ENCODE results near the gene KCNC2. TPM values are rescaled to one million over a fixed set of nuclear protein-coding genes. Genes with fewer than 3 reads are reported as not detected.

KCNC2 gene
- total and polyA plus RNA-seq, 9 of the 15 experiments (the other 6 are each of a cell fraction or from before 2014, with no cell fraction given): not detected

GRCh38 chr12:75239987-75240386, 30.3 kb upstream of the KCNC2 start:
- POLR2A ChIA-PET: no interaction called here
- BruUV-seq (replicated peaks): no TSS peak
- H4K20me1 ChIP-seq (replicated peaks; ENCODE audit: control insufficient read depth, insufficient read depth, low read length): no peaks in the 10 kb centered on the region
- intact Hi-C loops (cut with micrococcal nuclease) (no loop called here), in situ Hi-C loops (cut with MboI) (no loop called here)
- H3K4me3 ChIP-seq: no peak overlapping the region
- H3K4me2 ChIP-seq (ENCODE audit: insufficient read depth, low read length): no peak overlapping the region
- TF ChIP-seq RAD51 (IDR thresholded peaks at IDR 0.05; ENCODE audit: borderline replicate concordance, low read depth) (no peak), VEZF1 (CRISPR knock-in tag; IDR thresholded peaks at IDR 0.05) (no peak), TAL1 (IDR thresholded peaks at IDR 0.05) (no peak), ARHGAP35 (IDR thresholded peaks at IDR 0.05; ENCODE audit: partially characterized antibody) (no peak), MTA2 (IDR thresholded peaks at IDR 0.05; ENCODE audit: low read depth) (no peak), ZNF561 (CRISPR knock-in tag; conservative IDR thresholded peaks at IDR 0.05) (no peak), MYBL2 (IDR thresholded peaks at IDR 0.05; ENCODE audit: low read depth) (no peak), MYBL2 (CRISPR knock-in tag; IDR thresholded peaks at IDR 0.05; ENCODE audit: borderline replicate concordance) (no peak), PHF20 (IDR thresholded peaks at IDR 0.05; ENCODE audit: partially characterized antibody) (no peak), SNIP1 (IDR thresholded peaks at IDR 0.05; ENCODE audit: low read depth) (no peak), ZNF592 (IDR thresholded peaks at IDR 0.05) (no peak), ZNF584 (CRISPR knock-in tag; IDR thresholded peaks at IDR 0.05; ENCODE audit: low read depth) (no peak), BRCA1 (IDR thresholded peaks at IDR 0.05) (no peak), BRCA1 (CRISPR knock-in tag; IDR thresholded peaks at IDR 0.05) (no peak), HMG20A (CRISPR knock-in tag; conservative IDR thresholded peaks at IDR 0.05) (no peak), SMAD3 (CRISPR knock-in tag; conservative IDR thresholded peaks at IDR 0.05) (no peak), SMARCB1 (IDR thresholded peaks at IDR 0.05; ENCODE audit: insufficient read length, low read depth) (no peak), ARNT (IDR thresholded peaks at IDR 0.05) (no peak), ATF7 (IDR thresholded peaks at IDR 0.05) (no peak), SAFB (IDR thresholded peaks at IDR 0.05; ENCODE audit: borderline replicate concordance, low read depth, low read length) (no peak), RNF2 (IDR thresholded peaks at IDR 0.05) (no peak), PYGO2 (tag; IDR thresholded peaks at IDR 0.05) (no peak)
- no peak for ATAC-seq
- H3K9ac ChIP-seq (ENCODE audit: insufficient read depth in 1 of 2, low read depth in 2 of 2, low read length in 2 of 2): no peak overlapping the region
- no peak overlapping the region for H2AFZ ChIP-seq (ENCODE audit: low read depth, low read length)
- H3K4me1 ChIP-seq (replicated peaks in 1 of 2; ENCODE audit: control insufficient read depth in 2 of 2, insufficient read depth in 2 of 2, low read length in 2 of 2): no peaks in the 10 kb centered on the region
- H3K27ac ChIP-seq (ENCODE audit: extremely low read depth, low read depth, low read length): no peak overlapping the region
- no peaks in the 10 kb centered on the region for H3K79me2 ChIP-seq (ENCODE audit: control insufficient read depth, insufficient read depth, low read length)
- CTCF ChIA-PET (ENCODE audit: low intra/inter-chr PET ratio): no interaction called here
- H3K27me3 ChIP-seq (ENCODE audit: control insufficient read depth in 2 of 2, insufficient read depth in 2 of 2, low read length in 2 of 2): no peaks in the 10 kb centered on the region
- no peak for DNase-seq (ENCODE audit: extremely low read depth in 1 of 4, low spot score in 3 of 4)
- H3K9me1 ChIP-seq (ENCODE audit: control insufficient read depth, insufficient read depth, low read length): no peaks in the 10 kb centered on the region
- H3K36me3 ChIP-seq (ENCODE audit: control insufficient read depth, insufficient read depth, low read length): no peaks in the 10 kb centered on the region
- FAIRE-seq: no peak
- no peaks in the 10 kb centered on the region; the same call in none of the 2 replicates for H3K9me3 ChIP-seq (replicated peaks; ENCODE audit: control insufficient read depth, insufficient read depth, low read depth, low read length)
